Activated naive CD4-positive, alpha-beta T cell treated with anti-CD3 and anti-CD28 coated beads for 36 hours (primary cell): ENCODE results near the gene GNB5. TPM values are rescaled to one million over a fixed set of nuclear protein-coding genes. Genes with fewer than 3 reads are reported as not detected.

Source experiments
- CTCF ChIA-PET: fragments of 350-600 bp; sonication (Branson Sonifier 250); formaldehyde crosslinking; loops from one replicate; lab custom pipeline; 2021; ENCODE audit warnings: antibody characterized with exemption; lab: Charles Lee
- DNase-seq: peaks from one replicate; pipeline ENCODE4 v3.0.0-alpha.2; 2020
- H3K27ac Mint-ChIP-seq: one replicate; pipeline ENCODE4 v1.8.0; 2021; ENCODE audit warnings: mild to moderate bottlenecking, mixed read lengths
- H3K27me3 Mint-ChIP-seq: one replicate; pipeline ENCODE4 v1.8.0; 2021; ENCODE audit warnings: low read depth, mixed read lengths
- H3K36me3 Mint-ChIP-seq: one replicate; pipeline ENCODE4 v1.8.0; 2021; ENCODE audit warnings: low read depth, mixed read lengths
- H3K4me1 Mint-ChIP-seq: one replicate; pipeline ENCODE4 v1.8.0; 2021; ENCODE audit warnings: low read depth, mixed read lengths
- H3K4me3 Mint-ChIP-seq: one replicate; pipeline ENCODE4 v1.8.0; 2021; ENCODE audit warnings: mild to moderate bottlenecking, moderate library complexity, mixed read lengths
- H3K9me3 Mint-ChIP-seq: one replicate; pipeline ENCODE4 v1.8.0; 2021; ENCODE audit warnings: mixed read lengths
- intact Hi-C: fragments of 100-400 bp; cut with micrococcal nuclease; formaldehyde crosslinking; loops from one replicate; pipeline ENCODE4 v1.15.1; 2023
- total RNA-seq, 2 experiments: library from RNA; stranded (reverse); gene quantifications; one replicate each; pipeline ENCODE4 v1.2.3, GENCODE V29; 2021

The GNB5 gene
- total RNA-seq, 2 experiments from 2014 or later: 23.2 to 23.6 TPM

- CTCF ChIA-PET: interaction anchor here (0.6 to 4.3 kb wide), 14 partner anchors 8 to 147 kb away, joined by 3 to 21 read pairs (median 5); no protein-coding TSS in a partner anchor
- Mint-ChIP-seq H3K36me3 (no peaks in the 10 kb centered on the region), H3K4me1 (peaks cover 23% of the 10 kb centered on the region), H3K27me3 (no peaks in the 10 kb centered on the region), H3K9me3 (no peaks in the 10 kb centered on the region), H3K4me3 (no peak overlapping the region), H3K27ac (no peak overlapping the region)
- no peak for DNase-seq
- intact Hi-C loops: loop anchor here (10.0 kb wide), 1 partner anchor 570 kb away; no protein-coding TSS in a partner anchor
Measured at GRCh38 chr15:52225230-52225629, 34.0 kb upstream of the GNB5 start.

- no peaks in the 10 kb centered on the region for H3K27me3 Mint-ChIP-seq
- intact Hi-C loops: loop anchor here (5.0 to 10.0 kb wide), 2 partner anchors 217 to 569 kb away; no protein-coding TSS in a partner anchor
- no peak overlapping the region for H3K4me3 Mint-ChIP-seq
- H3K4me1 Mint-ChIP-seq: peaks cover 23% of the 10 kb centered on the region
- CTCF ChIA-PET: interaction anchor here (1.2 to 4.3 kb wide), 3 partner anchors 15 to 40 kb away, joined by 6 to 21 read pairs (median 18); no protein-coding TSS in a partner anchor
- H3K27ac Mint-ChIP-seq: no peak overlapping the region
- no peaks in the 10 kb centered on the region for H3K9me3 Mint-ChIP-seq
- no peak for DNase-seq
- no peaks in the 10 kb centered on the region for H3K36me3 Mint-ChIP-seq
Measured at GRCh38 chr15:52224211-52224610, 33.0 kb upstream of the GNB5 start.

DNA sequence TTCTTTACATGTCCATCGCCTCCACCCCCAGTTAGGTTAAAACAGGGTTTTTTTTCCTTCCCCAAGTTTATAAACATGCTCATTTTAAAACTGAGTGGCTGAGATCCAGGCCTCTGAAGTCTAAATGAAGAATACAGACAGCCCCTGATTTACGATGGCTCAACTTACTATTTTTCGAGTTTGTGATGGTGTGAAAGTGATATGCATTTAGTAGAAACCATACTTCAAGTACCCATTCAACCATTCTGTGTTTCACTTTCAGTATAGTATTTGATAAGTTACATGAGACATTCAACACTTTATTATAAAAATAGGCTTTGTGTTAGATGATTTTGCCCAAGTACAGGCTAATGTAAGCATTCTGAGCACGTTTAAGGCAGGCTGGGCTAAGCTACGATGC lies 30.5 kb upstream of the GNB5 start:
- Mint-ChIP-seq H3K4me3 (peak overlapping the region; percentile 62), H3K27ac (peak overlapping the region; percentile 80), H3K4me1 (peaks cover 21% of the 10 kb centered on the region), H3K27me3 (no peaks in the 10 kb centered on the region), H3K36me3 (no peaks in the 10 kb centered on the region), H3K9me3 (no peaks in the 10 kb centered on the region)
- CTCF ChIA-PET: interaction anchor here (0.7 to 2.7 kb wide), 4 partner anchors 13 to 495 kb away, joined by 3 to 20 read pairs (median 3); no protein-coding TSS in a partner anchor
- no peak for DNase-seq
- intact Hi-C loops: loop anchor here (1.0 to 10.0 kb wide), 3 partner anchors 41 to 567 kb away; no protein-coding TSS in a partner anchor

- Mint-ChIP-seq H3K27ac (peak overlapping the region; percentile 80), H3K4me1 (peaks cover 21% of the 10 kb centered on the region), H3K36me3 (no peaks in the 10 kb centered on the region), H3K9me3 (no peaks in the 10 kb centered on the region), H3K4me3 (peak overlapping the region; percentile 62), H3K27me3 (no peaks in the 10 kb centered on the region)
- DNase-seq: no peak
- intact Hi-C loops: loop anchor here (1.0 to 10.0 kb wide), 3 partner anchors 41 to 566 kb away; no protein-coding TSS in a partner anchor
- CTCF ChIA-PET: interaction anchor here (0.7 to 2.7 kb wide), 5 partner anchors 12 to 495 kb away, joined by 3 to 20 read pairs (median 3); no protein-coding TSS in a partner anchor
Measured at GRCh38 chr15:52220937-52221660, 29.9 kb upstream of the GNB5 start.

DNA sequence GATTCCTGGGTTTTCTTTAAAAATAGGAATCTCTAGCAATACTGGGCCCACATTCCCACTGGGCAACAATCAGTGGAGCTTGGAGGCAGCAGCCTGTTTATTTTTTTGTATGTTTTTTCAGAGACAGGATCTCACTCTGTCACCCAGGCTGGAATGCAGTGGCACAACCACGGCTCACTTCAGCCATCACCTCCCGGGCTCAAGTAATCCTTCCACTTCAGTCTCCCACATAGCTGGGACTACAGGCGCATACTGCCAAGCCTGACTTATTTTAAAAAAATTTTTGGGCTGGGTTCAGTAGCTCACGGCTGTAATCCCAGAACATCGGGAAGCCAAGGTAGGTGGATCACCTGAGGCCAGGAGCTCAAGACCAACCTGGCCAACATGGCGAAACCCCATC lies 29.1 kb upstream of the GNB5 start:
- H3K27me3 Mint-ChIP-seq: no peaks in the 10 kb centered on the region
- H3K4me3 Mint-ChIP-seq: no peak overlapping the region
- DNase-seq: no peak
- intact Hi-C loops: loop anchor here (5.0 to 10.0 kb wide), 2 partner anchors 213 to 565 kb away; no protein-coding TSS in a partner anchor
- no peaks in the 10 kb centered on the region for H3K9me3 Mint-ChIP-seq
- H3K27ac Mint-ChIP-seq: no peak overlapping the region
- H3K36me3 Mint-ChIP-seq: no peaks in the 10 kb centered on the region
- H3K4me1 Mint-ChIP-seq: peaks cover 21% of the 10 kb centered on the region
- CTCF ChIA-PET: interaction anchor here (0.7 to 2.7 kb wide), 4 partner anchors 11 to 208 kb away, joined by 3 to 20 read pairs (median 4); no protein-coding TSS in a partner anchor

DNA sequence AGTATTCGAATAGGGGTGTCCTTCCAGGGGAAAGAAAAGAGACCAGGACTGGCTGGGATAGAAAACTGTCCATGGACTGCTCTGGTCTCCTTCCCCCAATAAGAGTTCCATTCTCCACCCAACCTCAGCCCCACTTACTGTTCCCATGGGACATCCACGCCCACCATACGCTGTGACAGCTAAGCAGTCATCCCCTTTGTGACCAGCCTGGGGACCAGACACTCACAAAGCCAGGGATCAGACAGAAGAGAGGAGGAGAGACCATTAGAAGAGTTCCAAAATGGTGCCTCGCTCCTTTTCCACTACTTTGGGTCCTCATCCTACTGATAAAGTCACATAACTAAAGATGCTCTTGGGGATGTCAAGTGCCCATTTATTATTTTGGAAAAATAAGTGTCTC lies 27.6 kb upstream of the GNB5 start:
- intact Hi-C loops: no loop called here
- Mint-ChIP-seq H3K9me3 (no peaks in the 10 kb centered on the region), H3K27ac (no peak overlapping the region), H3K36me3 (no peaks in the 10 kb centered on the region), H3K4me3 (no peak overlapping the region), H3K4me1 (peaks cover 21% of the 10 kb centered on the region), H3K27me3 (no peaks in the 10 kb centered on the region)
- DNase-seq: no peak
- CTCF ChIA-PET: interaction anchor here (2.8 kb wide), 1 partner anchor 10 kb away, joined by 17 read pairs; no protein-coding TSS in a partner anchor

DNA sequence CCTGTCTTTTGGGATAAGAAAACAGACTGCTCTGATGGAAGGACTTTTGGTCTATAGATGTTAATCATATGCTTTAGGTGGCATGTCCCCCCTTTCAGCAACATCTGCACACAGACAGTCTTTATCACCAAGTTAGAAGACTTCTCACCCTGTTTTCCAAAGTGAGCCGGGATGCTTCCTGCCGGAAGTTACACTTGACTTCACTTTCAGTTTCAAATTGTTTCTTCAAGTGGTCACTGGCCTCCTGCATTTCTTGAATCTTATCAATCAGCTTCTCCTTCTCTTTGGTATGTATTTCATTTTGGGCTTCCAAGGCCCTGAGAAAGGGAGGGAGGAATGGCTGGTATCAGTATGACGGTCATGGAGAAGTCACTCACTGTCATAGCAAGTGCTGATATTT lies 27.2 kb upstream of the GNB5 start:
- CTCF ChIA-PET: interaction anchor here (2.8 kb wide), 1 partner anchor 10 kb away, joined by 17 read pairs; no protein-coding TSS in a partner anchor
- Mint-ChIP-seq H3K27me3 (no peaks in the 10 kb centered on the region), H3K27ac (no peak overlapping the region), H3K9me3 (no peaks in the 10 kb centered on the region), H3K36me3 (no peaks in the 10 kb centered on the region), H3K4me3 (no peak overlapping the region), H3K4me1 (peaks cover 20% of the 10 kb centered on the region)
- no peak for DNase-seq
- intact Hi-C loops: no loop called here

- peak; percentile 45 for DNase-seq
- Mint-ChIP-seq H3K27ac (no peak overlapping the region), H3K9me3 (no peaks in the 10 kb centered on the region), H3K4me1 (peaks cover 14% of the 10 kb centered on the region), H3K4me3 (no peak overlapping the region), H3K36me3 (no peaks in the 10 kb centered on the region), H3K27me3 (no peaks in the 10 kb centered on the region)
- CTCF ChIA-PET: interaction anchor here (0.9 to 2.8 kb wide), 8 partner anchors 9 to 78 kb away, joined by 3 to 17 read pairs (median 5); no protein-coding TSS in a partner anchor
- intact Hi-C loops: no loop called here
Measured at GRCh38 chr15:52217186-52217585, 26.0 kb upstream of the GNB5 start.

GRCh38 chr15:52214553-52214952 lies 23.4 kb upstream of the GNB5 start:
- Mint-ChIP-seq H3K27me3 (no peaks in the 10 kb centered on the region), H3K9me3 (no peaks in the 10 kb centered on the region), H3K4me1 (no peaks in the 10 kb centered on the region), H3K36me3 (no peaks in the 10 kb centered on the region), H3K27ac (no peak overlapping the region), H3K4me3 (no peak overlapping the region)
- intact Hi-C loops: no loop called here
- CTCF ChIA-PET: interaction anchor here (0.6 to 2.7 kb wide), 8 partner anchors 13 to 74 kb away, joined by 3 to 18 read pairs (median 4); no protein-coding TSS in a partner anchor
- no peak for DNase-seq

GRCh38 chr15:52213206-52213605 lies 22.0 kb upstream of the GNB5 start:
- Mint-ChIP-seq H3K27me3 (no peaks in the 10 kb centered on the region), H3K4me1 (no peaks in the 10 kb centered on the region), H3K27ac (no peak overlapping the region), H3K4me3 (no peak overlapping the region), H3K36me3 (no peaks in the 10 kb centered on the region), H3K9me3 (no peaks in the 10 kb centered on the region)
- DNase-seq: no peak
- CTCF ChIA-PET: interaction anchor here (0.6 to 2.7 kb wide), 7 partner anchors 14 to 323 kb away, joined by 3 to 18 read pairs (median 3); no protein-coding TSS in a partner anchor
- intact Hi-C loops: no loop called here

GRCh38 chr15:52208306-52208946 lies 17.2 kb upstream of the GNB5 start:
- Mint-ChIP-seq H3K4me3 (no peak overlapping the region), H3K27ac (no peak overlapping the region), H3K36me3 (no peaks in the 10 kb centered on the region), H3K4me1 (no peaks in the 10 kb centered on the region), H3K27me3 (no peaks in the 10 kb centered on the region), H3K9me3 (no peaks in the 10 kb centered on the region)
- CTCF ChIA-PET: interaction anchor here (0.6 to 3.2 kb wide), 33 partner anchors 8 to 259 kb away, joined by 3 to 25 read pairs (median 4); partner anchors contain the start of gene GNB5
- peak; percentile 91 for DNase-seq
- intact Hi-C loops: loop anchor here (1.0 to 2.0 kb wide), 4 partner anchors 18 to 226 kb away; no protein-coding TSS in a partner anchor

DNA sequence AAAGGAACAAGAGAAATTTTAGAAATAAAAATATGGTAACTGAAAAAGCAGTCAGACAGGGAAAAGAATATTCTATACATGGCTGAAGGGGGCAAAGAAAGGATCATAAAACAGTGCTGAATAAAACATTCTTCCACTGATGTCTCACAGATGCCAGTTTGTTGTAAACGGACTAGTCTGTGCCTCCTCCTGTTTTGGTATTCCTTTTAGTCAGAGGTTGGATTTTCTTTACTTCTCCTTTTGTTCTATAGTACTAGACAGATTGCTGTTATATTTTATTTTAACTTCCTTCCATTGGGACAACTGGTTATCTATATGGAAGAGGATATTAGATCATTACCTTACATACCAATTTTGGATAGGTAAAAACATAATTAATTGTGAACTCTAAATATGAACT lies 16.0 kb upstream of the GNB5 start:
- H3K9me3 Mint-ChIP-seq: no peaks in the 10 kb centered on the region
- DNase-seq: no peak
- CTCF ChIA-PET: interaction anchor here (1.0 to 3.2 kb wide), 3 partner anchors 17 to 218 kb away, joined by 3 to 21 read pairs (median 7); partner anchors contain the start of gene GNB5
- no peaks in the 10 kb centered on the region for H3K27me3 Mint-ChIP-seq
- H3K27ac Mint-ChIP-seq: no peak overlapping the region
- intact Hi-C loops: no loop called here
- no peaks in the 10 kb centered on the region for H3K4me1 Mint-ChIP-seq
- H3K4me3 Mint-ChIP-seq: no peak overlapping the region
- no peaks in the 10 kb centered on the region for H3K36me3 Mint-ChIP-seq
